Stimulated activated CD8-positive, alpha-beta memory T cell treated with anti-CD3 and anti-CD28 coated beads, Interleukin-12 subunit alpha, Interleukin-12 subunit beta, amount 100 ng/mL, for 1 hour (primary cell): ENCODE measurements around the gene RNF141.

Experiments used
- DNase-seq: peaks from one replicate; pipeline ENCODE4 v3.0.0-alpha.2; 2020; ENCODE audit warnings: low read depth

Gene RNF141

GRCh38 chr11:10522921-10523320, 18.1 kb downstream of the RNF141 start:
- DNase-seq, result no peak

DNA sequence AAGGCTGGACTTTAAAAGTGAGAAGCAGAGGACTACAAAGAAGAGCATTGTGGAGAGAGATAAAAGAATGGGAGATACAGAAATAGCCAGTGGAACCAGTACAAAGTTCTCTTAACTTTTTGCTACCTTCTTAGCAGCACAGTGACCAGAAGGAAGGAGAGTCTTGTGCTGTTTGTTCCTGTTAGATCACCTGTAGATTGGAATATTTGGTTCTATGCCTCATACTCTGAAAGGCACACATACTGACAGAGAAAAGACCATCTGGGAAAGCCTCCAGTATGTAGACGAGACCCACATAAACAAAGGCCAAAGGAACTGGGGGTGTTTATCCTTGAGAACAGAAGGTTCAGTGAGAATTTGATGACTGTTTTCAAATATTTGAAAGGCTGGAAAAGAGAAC, 18.7 kb downstream of the RNF141 start:
- DNase-seq, result no peak

- DNase-seq, result no peak
Measured at GRCh38 chr11:10520562-10520961, 20.4 kb downstream of the RNF141 start.

GRCh38 chr11:10519630-10520029, 21.4 kb downstream of the RNF141 start:
- DNase-seq, result no peak

GRCh38 chr11:10518891-10519290, 22.1 kb downstream of the RNF141 start:
- DNase-seq, result no peak

GRCh38 chr11:10518123-10518522, 22.9 kb downstream of the RNF141 start:
- DNase-seq, result no peak

DNA sequence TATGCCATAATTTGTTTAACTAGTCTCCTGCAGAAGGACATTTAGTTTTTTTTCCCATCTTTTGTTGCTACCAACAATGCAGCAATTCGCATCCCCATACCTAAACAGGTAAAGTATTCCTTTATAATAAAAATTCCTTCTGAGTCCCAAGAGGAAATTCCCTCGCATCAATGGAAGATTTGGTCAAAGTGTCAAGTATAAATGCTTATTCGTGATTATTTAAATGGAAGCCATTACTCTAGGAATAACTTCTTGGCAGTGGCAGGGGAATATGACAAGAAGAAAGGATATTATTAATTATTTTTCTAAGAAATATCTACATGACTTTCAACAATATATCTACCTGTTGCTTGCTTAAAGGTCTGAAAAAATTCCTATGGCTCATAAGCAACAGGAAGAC, 25.6 kb downstream of the RNF141 start:
- no peak for DNase-seq

- DNase-seq, result no peak
Measured at GRCh38 chr11:10514709-10515108, 26.3 kb downstream of the RNF141 start.

- no peak for DNase-seq
Measured at GRCh38 chr11:10514202-10514601, 26.8 kb downstream of the RNF141 start.

- DNase-seq, result no peak
Measured at GRCh38 chr11:10511181-10511621, 29.8 kb downstream of the RNF141 start.

DNA sequence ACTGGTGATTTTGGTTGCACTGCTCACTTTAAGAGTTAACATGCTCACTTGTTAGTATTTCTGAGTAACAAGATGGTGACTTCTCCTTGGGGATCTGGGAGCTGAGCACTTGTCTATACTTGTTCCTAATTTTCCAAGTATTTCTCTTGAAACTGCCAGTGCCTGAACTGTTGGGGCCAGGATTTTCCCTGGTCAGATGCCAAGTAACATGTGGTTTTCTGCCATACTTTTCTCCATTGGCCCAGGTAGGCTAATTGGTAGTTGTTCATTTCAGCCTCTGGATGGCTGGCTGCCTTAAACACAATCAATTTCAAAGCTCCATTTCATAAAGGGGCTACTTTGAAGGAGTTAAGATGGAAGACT, 35.0 kb downstream of the RNF141 start:
- DNase-seq, result no peak

GRCh38 chr11:10505278-10506007, 35.5 kb downstream of the RNF141 start:
- DNase-seq, result no peak

DNA sequence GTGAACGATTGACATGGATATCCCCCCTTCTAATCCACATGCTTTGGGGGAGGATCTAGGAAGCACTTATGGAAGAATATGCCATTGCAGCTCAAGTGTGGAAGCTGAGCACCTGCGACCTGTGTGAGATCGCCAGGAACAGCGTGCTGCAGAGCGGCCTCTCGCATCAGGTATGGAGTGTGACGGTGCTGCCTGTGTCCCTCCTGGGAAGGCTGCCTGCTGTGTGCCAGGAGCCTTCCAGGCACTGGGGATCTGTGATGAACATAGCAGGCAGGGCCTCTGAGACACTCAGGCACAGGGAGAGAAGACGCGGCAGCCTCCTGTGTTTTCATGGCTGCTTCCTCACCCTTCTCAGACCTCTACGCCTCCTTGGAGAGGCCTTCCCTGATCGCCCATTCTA, 36.5 kb downstream of the RNF141 start:
- no peak for DNase-seq

- no peak for DNase-seq
Measured at GRCh38 chr11:10503777-10504480, 37.1 kb downstream of the RNF141 start.

GRCh38 chr11:10503221-10503620, 37.8 kb downstream of the RNF141 start:
- no peak for DNase-seq

DNA sequence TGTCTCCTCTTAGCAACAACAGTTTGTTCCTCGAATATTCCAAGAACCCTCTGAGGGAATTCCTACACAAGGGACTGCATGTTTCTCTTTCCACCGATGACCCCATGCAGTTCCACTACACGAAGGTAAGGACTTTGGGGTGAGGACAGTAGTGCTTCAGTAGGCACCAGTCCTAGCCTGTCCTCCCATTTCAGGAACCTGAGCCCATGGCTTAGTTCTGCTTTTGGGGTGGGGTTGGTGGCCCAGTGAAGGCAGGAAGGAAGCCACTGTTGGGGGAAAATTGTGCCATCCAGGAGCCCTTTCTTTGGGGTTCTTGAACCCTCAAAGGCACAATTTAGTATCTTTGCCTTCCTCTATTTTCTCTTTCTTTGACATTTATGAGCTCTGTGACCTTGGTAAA, 38.2 kb downstream of the RNF141 start:
- no peak for DNase-seq

- DNase-seq, result no peak
Measured at GRCh38 chr11:10502065-10502680, 38.8 kb downstream of the RNF141 start.

GRCh38 chr11:10500757-10501684, 40.0 kb downstream of the RNF141 start:
- no peak for DNase-seq

- no peak for DNase-seq
Measured at GRCh38 chr11:10499874-10500601, 40.9 kb downstream of the RNF141 start.

DNA sequence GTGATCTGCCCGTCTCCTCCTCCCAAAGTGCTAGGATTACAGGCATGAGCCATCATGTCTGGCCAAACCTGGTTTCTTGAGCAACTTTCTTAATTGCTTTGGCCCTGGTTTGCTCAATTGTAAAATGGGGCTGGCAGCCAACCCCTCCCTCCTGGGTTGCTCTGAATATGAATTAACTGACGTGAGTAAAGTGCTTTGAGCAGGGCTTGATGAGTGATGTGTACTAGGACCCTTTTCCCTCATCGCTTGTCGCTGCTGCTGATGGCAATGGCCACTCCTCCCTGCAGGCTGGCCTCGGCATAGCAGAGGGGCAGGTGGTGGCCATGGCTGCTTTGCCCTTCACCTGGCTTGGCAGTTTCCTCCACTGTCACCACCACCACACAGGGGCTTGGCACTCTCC, 41.5 kb downstream of the RNF141 start:
- no peak for DNase-seq

GRCh38 chr11:10498426-10499250, 42.3 kb downstream of the RNF141 start:
- DNase-seq, result no peak
